HCT116 (cell line): ENCODE data around the gene TCHH. TPM values are rescaled to one million over a fixed set of nuclear protein-coding genes. Genes with fewer than 3 reads are reported as not detected.

Experiments
- ATAC-seq: fragments of 200-7000 bp; cut with Tn5 transposase; 2 replicates; pipeline ENCODE4 v1.9.1; 2020; ENCODE audit warnings: mild to moderate bottlenecking, moderate library complexity
- BruUV-seq: library from RNA; stranded (reverse); fragments of 400-500 nt; replicated peaks from 2 replicates; lab custom pipeline; 2021; lab: Mats Ljungman, UMichigan
- CTCF ChIA-PET: fragments of 300-600 bp; sonication (Branson Sonifier 250); formaldehyde crosslinking; loops from one replicate; lab custom pipeline; 2021; ENCODE audit warnings: antibody characterized with exemption; lab: Charles Lee
- POLR2A ChIA-PET: fragments of 300-600, 350-600 bp; sonication (Branson Sonifier 250); formaldehyde crosslinking; loops from one replicate; lab custom pipeline; 2021; ENCODE audit warnings: antibody characterized with exemption; lab: Charles Lee
- RAD21 ChIA-PET, 2 experiments: fragments of 300-600 bp; sonication (Branson Sonifier 250); formaldehyde crosslinking; loops; one replicate each; lab custom pipeline; 2023; ENCODE audit warnings: low total read pairs in 2 of 2; ENCODE audit not compliant: uncharacterized antibody in 2 of 2, unreplicated experiment in 2 of 2, low non-redundant PET in 1 of 2; lab: Charles Lee
- DNase-seq: peaks from one replicate; pipeline ENCODE4 v3.0.0-alpha.2; 2010; ENCODE audit warnings: low read depth, low spot score
- H2AFZ ChIP-seq: fragments of 200-600 bp; shearing (Covaris generic), sonication (generic); 2 replicates; pipeline ENCODE4 v1.6.1; 2017; ENCODE audit warnings: low read depth, mixed run types, mixed read lengths, antibody characterized with exemption, low read length; ENCODE audit not compliant: poor library complexity, severe bottlenecking
- H3K27ac ChIP-seq: 2 replicates; pipeline ENCODE4 v1.5.1; 2012; ENCODE audit warnings: low read depth, low read length
- H3K27me3 ChIP-seq: fragments of 200-600 bp; sonication (generic); 2 replicates; pipeline ENCODE4 v1.6.1; 2016; ENCODE audit warnings: mixed run types, low read length, mixed read lengths; ENCODE audit not compliant: insufficient read depth
- H3K36me3 ChIP-seq, 2 experiments: fragments of 200-500 bp in 1 of 2; fragments of 200-600 bp in 1 of 2; sonication (Bioruptor generic) in 1 of 2; sonication (generic) in 1 of 2; 2 replicates each; pipeline versions ENCODE4 v1.5.1 to v1.6.1; 2014 to 2016; ENCODE audit warnings: low read length in 2 of 2, inconsistent platforms in 1 of 2, mixed read lengths in 1 of 2, mixed run types in 1 of 2; ENCODE audit not compliant: insufficient read depth in 2 of 2, control insufficient read depth in 1 of 2
- H3K4me1 ChIP-seq, 2 experiments: fragments of 200-600 bp in 1 of 2; sonication (generic) in 1 of 2; 2 replicates each; pipeline versions ENCODE4 v1.5.1 to v1.6.1; 2012 to 2017; ENCODE audit warnings: low read length in 2 of 2, inconsistent platforms in 1 of 2, mild to moderate bottlenecking in 1 of 2, mixed read lengths in 1 of 2, mixed run types in 1 of 2, moderate library complexity in 1 of 2; ENCODE audit not compliant: insufficient read depth in 2 of 2, control insufficient read depth in 1 of 2
- H3K4me2 ChIP-seq: fragments of 200-600 bp; sonication (generic); 2 replicates; pipeline ENCODE4 v1.6.1; 2017; ENCODE audit warnings: mixed run types, low read length, mixed read lengths
- H3K4me3 ChIP-seq, 2 experiments: fragments of 200-600 bp in 1 of 2; sonication (generic) in 1 of 2; replicated peaks in 1 of 2; 2 replicates each; pipeline ENCODE4 v1.5.1; 2011 to 2016; ENCODE audit warnings: low read length in 2 of 2, control low read depth in 1 of 2, low read depth in 1 of 2, mild to moderate bottlenecking in 1 of 2, mixed read lengths in 1 of 2, mixed run types in 1 of 2
- H3K79me2 ChIP-seq: fragments of 200-600 bp; sonication (generic); 2 replicates; pipeline ENCODE4 v1.6.1; 2017; ENCODE audit warnings: mild to moderate bottlenecking, mixed run types, low read length, moderate library complexity, mixed read lengths; ENCODE audit not compliant: insufficient read depth
- H3K9ac ChIP-seq: fragments of 200-600 bp; sonication (generic); 2 replicates; pipeline ENCODE4 v1.6.1; 2016; ENCODE audit warnings: low read length, mixed read lengths
- H3K9me2 ChIP-seq: fragments of 200-600 bp; sonication (generic), shearing (Covaris generic); 2 replicates; pipeline ENCODE4 v1.6.1; 2017; ENCODE audit warnings: mixed run types, mild to moderate bottlenecking, moderate library complexity; ENCODE audit not compliant: insufficient read depth
- H3K9me3 ChIP-seq, 2 experiments: fragments of 200-500 bp in 1 of 2; fragments of 200-600 bp in 1 of 2; sonication (Bioruptor generic) in 1 of 2; sonication (generic) in 1 of 2; 2 replicates each; pipeline ENCODE4 v1.6.1; 2014 to 2017; ENCODE audit warnings: low read length in 2 of 2, mixed read lengths in 2 of 2, inconsistent platforms in 1 of 2, low read depth in 1 of 2, mild to moderate bottlenecking in 1 of 2, mixed run types in 1 of 2, moderate library complexity in 1 of 2; ENCODE audit not compliant: control insufficient read depth in 1 of 2, insufficient read depth in 1 of 2
- H4K20me1 ChIP-seq: fragments of 200-600 bp; sonication (generic), shearing (Covaris generic); 2 replicates; pipeline ENCODE4 v1.6.1; 2017; ENCODE audit warnings: mixed run types, mild to moderate bottlenecking, moderate library complexity; ENCODE audit not compliant: insufficient read depth
- CEBPB ChIP-seq: IDR thresholded peaks from 2 replicates; pipeline ENCODE4 v1.6.1; 2012; ENCODE audit warnings: low read depth
- ELF1 ChIP-seq: IDR thresholded peaks from 2 replicates; pipeline ENCODE4 v1.6.1; 2012; ENCODE audit warnings: low read depth, borderline replicate concordance
- FOSL1 ChIP-seq: IDR thresholded peaks from 2 replicates; pipeline ENCODE4 v1.6.1; 2012; ENCODE audit warnings: low read depth
- SRF ChIP-seq: IDR thresholded peaks from 2 replicates; pipeline ENCODE4 v1.6.1; 2012; ENCODE audit warnings: low read depth
- YY1 ChIP-seq: IDR thresholded peaks from 2 replicates; pipeline ENCODE4 v1.6.1; 2011; ENCODE audit warnings: low read length, low read depth, moderate library complexity, mild to moderate bottlenecking; ENCODE audit not compliant: insufficient replicate concordance; ENCODE audit errors: extremely low read depth
- intact Hi-C: fragments of 100-400 bp; cut with micrococcal nuclease; formaldehyde crosslinking; loops from 2 replicates; pipeline ENCODE4 v1.10.0; 2022
- total RNA-seq: library from RNA; stranded (reverse); gene quantifications from one replicate; pipeline ENCODE4 v1.2.1, GENCODE V29; 2021; ENCODE audit not compliant: unreplicated experiment
- TF ChIP-seq, protein P1 (sequence below): IDR thresholded peaks from 2 replicates; pipeline ENCODE4 v1.6.1; 2012; ENCODE audit warnings: low read depth
- TF ChIP-seq, protein P2 (sequence below): IDR thresholded peaks from 2 replicates; pipeline ENCODE4 v1.6.1; 2011; ENCODE audit warnings: mild to moderate bottlenecking, low read length, moderate library complexity; ENCODE audit not compliant: insufficient replicate concordance; ENCODE audit errors: extremely low read depth

TCHH gene
- total RNA-seq, 1 experiment from 2014 or later: 0.02 TPM

DNA sequence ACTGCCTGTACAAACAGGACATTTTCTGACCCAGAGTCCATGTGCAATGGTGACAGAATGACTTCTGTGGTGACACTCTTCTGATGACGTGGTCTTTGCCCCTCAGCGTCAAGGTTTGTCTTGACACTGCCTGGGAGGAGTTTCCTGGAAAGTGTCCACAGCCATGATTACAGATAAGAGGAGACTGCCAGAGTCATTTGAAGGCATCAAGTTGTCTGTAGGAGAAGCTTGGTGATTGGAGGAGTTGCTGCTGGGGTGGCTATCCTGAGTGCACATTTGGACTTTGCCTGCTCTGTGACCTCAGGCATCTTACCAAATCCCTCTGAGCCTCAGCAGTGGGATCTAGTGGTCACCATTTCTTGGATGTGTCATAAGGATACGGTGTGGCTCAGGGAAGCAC is 44.1 kb downstream of the TCHH start:
- intact Hi-C loops: no loop called here
- Histone ChIP-seq H3K4me1 (no peaks in the 10 kb centered on the region), H3K4me2 (no peak overlapping the region), H3K27ac (no peak overlapping the region), H3K4me3 (no peak overlapping the region), H3K79me2 (no peaks in the 10 kb centered on the region), H4K20me1 (no peaks in the 10 kb centered on the region), H3K9me2 (no peaks in the 10 kb centered on the region), H3K36me3 (no peaks in the 10 kb centered on the region), H2AFZ (no peak overlapping the region), H3K9me3 (no peaks in the 10 kb centered on the region), H3K9ac (no peak overlapping the region), H3K27me3 (peaks cover 47% of the 10 kb centered on the region)
- CTCF ChIA-PET: no interaction called here
- ATAC-seq (no peak), DNase-seq (no peak)
- POLR2A ChIA-PET: no interaction called here
- no TSS peak for BruUV-seq
- RAD21 ChIA-PET: no interaction called here
- TF ChIP-seq FOSL1 (no peak), SRF (no peak), YY1 (no peak), ELF1 (no peak), CEBPB (no peak)
- TF ChIP-seq, protein P1, sequence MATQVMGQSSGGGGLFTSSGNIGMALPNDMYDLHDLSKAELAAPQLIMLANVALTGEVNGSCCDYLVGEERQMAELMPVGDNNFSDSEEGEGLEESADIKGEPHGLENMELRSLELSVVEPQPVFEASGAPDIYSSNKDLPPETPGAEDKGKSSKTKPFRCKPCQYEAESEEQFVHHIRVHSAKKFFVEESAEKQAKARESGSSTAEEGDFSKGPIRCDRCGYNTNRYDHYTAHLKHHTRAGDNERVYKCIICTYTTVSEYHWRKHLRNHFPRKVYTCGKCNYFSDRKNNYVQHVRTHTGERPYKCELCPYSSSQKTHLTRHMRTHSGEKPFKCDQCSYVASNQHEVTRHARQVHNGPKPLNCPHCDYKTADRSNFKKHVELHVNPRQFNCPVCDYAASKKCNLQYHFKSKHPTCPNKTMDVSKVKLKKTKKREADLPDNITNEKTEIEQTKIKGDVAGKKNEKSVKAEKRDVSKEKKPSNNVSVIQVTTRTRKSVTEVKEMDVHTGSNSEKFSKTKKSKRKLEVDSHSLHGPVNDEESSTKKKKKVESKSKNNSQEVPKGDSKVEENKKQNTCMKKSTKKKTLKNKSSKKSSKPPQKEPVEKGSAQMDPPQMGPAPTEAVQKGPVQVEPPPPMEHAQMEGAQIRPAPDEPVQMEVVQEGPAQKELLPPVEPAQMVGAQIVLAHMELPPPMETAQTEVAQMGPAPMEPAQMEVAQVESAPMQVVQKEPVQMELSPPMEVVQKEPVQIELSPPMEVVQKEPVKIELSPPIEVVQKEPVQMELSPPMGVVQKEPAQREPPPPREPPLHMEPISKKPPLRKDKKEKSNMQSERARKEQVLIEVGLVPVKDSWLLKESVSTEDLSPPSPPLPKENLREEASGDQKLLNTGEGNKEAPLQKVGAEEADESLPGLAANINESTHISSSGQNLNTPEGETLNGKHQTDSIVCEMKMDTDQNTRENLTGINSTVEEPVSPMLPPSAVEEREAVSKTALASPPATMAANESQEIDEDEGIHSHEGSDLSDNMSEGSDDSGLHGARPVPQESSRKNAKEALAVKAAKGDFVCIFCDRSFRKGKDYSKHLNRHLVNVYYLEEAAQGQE: no peak
- TF ChIP-seq, protein P2, sequence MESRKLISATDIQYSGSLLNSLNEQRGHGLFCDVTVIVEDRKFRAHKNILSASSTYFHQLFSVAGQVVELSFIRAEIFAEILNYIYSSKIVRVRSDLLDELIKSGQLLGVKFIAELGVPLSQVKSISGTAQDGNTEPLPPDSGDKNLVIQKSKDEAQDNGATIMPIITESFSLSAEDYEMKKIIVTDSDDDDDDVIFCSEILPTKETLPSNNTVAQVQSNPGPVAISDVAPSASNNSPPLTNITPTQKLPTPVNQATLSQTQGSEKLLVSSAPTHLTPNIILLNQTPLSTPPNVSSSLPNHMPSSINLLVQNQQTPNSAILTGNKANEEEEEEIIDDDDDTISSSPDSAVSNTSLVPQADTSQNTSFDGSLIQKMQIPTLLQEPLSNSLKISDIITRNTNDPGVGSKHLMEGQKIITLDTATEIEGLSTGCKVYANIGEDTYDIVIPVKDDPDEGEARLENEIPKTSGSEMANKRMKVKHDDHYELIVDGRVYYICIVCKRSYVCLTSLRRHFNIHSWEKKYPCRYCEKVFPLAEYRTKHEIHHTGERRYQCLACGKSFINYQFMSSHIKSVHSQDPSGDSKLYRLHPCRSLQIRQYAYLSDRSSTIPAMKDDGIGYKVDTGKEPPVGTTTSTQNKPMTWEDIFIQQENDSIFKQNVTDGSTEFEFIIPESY: no peak
